ENCODE measurements around the gene DLX5.
A peak's percentile ranks its signal among the peaks of the same experiment; 100 is the strongest.

Gene DLX5

DNA sequence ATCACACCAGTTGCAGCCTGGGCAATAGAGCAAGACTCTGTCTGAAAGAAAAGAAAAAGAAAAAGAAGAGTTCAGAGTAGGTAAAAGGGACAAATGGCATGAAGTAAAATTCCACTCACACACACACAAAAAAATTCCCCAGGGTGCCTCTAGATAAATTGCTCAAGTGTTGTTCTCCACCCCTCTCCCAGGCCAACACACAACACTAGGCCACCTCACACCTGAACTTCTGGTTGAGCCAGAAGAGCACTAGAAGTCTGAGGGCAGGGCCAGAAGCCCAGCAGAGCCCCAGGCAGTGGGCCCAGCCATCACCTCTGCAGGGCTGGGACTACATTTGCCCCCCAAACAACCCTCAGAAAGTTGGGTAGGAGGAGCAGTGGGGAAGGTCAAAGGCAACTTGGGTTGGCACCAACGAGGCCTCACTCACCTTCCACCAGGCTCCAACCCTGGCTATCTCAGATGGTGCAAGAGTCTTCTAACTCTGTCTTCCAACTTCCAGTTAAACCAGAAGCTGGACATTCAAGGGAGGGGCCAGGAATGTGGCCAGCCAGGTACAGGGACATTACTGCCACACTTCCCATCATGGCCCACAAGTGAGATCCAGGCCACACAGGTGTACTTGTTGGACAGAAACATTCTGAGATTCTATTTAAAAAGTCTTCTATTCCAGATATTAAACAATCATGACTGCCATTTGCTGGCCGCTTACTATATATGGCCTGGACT, 44.9 kb downstream of the DLX5 start:
- TF ChIP-seq, protein P1, sequence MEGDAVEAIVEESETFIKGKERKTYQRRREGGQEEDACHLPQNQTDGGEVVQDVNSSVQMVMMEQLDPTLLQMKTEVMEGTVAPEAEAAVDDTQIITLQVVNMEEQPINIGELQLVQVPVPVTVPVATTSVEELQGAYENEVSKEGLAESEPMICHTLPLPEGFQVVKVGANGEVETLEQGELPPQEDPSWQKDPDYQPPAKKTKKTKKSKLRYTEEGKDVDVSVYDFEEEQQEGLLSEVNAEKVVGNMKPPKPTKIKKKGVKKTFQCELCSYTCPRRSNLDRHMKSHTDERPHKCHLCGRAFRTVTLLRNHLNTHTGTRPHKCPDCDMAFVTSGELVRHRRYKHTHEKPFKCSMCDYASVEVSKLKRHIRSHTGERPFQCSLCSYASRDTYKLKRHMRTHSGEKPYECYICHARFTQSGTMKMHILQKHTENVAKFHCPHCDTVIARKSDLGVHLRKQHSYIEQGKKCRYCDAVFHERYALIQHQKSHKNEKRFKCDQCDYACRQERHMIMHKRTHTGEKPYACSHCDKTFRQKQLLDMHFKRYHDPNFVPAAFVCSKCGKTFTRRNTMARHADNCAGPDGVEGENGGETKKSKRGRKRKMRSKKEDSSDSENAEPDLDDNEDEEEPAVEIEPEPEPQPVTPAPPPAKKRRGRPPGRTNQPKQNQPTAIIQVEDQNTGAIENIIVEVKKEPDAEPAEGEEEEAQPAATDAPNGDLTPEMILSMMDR (IDR thresholded peaks at IDR 0.05; ENCODE audit: low read length, missing control alignments) = no peak
- no peak overlapping the region for H3K4me3 ChIP-seq (replicated peaks; ENCODE audit: low read depth, low read length)
- no peak for DNase-seq (ENCODE audit: low read depth)

- no peak for DNase-seq (ENCODE audit: low read depth)
- TF ChIP-seq, protein P1 (IDR thresholded peaks at IDR 0.05; ENCODE audit: low read length, missing control alignments) = no peak
- H3K4me3 ChIP-seq (replicated peaks; ENCODE audit: low read depth, low read length) = no peak overlapping the region
Measured at GRCh38 chr7:96977445-96977844, 47.2 kb downstream of the DLX5 start.

DNA sequence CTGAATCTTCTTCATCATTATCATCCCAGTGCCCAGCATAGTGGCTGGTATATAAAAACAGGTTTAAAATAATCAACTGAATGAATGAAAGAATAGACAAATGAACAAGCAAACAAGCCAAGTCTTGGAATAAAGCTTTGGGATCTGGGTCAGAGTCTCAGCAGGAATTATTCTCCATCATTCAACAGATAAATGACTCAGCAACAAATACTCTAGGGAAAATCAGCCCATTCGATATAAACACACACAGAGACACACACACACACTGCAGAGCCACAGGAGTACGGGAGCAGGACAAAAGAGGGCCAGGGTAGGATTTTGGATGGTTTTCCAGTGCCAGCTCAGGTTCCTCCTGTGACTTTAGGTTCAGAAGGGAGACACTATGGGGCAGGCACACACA, 48.5 kb downstream of the DLX5 start:
- DNase-seq (ENCODE audit: low read depth) = no peak
- no peak overlapping the region for H3K4me3 ChIP-seq (replicated peaks; ENCODE audit: low read depth, low read length)
- TF ChIP-seq, protein P1 (IDR thresholded peaks at IDR 0.05; ENCODE audit: low read length, missing control alignments) = no peak

- TF ChIP-seq, protein P1 (IDR thresholded peaks at IDR 0.05; ENCODE audit: low read length, missing control alignments) = no peak
- DNase-seq (ENCODE audit: low read depth) = peak; percentile 4
- H3K4me3 ChIP-seq (replicated peaks; ENCODE audit: low read depth, low read length) = no peak overlapping the region
Measured at GRCh38 chr7:96973986-96974385, 50.6 kb downstream of the DLX5 start.

DNA sequence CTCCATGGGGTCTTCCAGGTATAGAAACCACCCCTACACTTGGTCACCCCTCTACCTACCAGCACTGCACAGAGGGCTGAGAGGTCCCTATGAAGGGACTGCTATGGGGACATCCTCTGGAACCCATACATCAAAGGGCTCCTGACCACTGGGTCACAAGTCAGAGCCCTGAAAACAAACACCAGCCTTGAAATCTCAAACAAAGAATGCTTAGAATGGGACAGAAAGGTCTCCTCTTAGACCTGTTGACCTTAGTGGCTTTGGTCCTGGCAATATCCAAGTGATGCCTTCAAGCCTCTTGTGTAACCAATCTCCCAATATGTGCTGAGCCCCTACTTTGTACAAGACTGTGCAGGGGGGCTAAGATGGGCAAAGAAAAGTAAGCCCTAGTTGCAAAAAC, 53.9 kb downstream of the DLX5 start:
- TF ChIP-seq, protein P1 (IDR thresholded peaks at IDR 0.05; ENCODE audit: low read length, missing control alignments) = no peak
- no peak overlapping the region for H3K4me3 ChIP-seq (replicated peaks; ENCODE audit: low read depth, low read length)
- DNase-seq (ENCODE audit: low read depth) = no peak
